Measurements from ENCODE around the gene SYK. TPM values are rescaled to one million over a fixed set of nuclear protein-coding genes. Genes with fewer than 3 reads are reported as not detected.
"Not testable (repeated sequence)": the region's sequence is repeated elsewhere in the genome, so short reads cannot be mapped to it uniquely, and the experiment has no call there.

The SYK gene
- polyA plus RNA-seq, 1 donor = 5.0 TPM

- DNase-seq = no peak
These were observed 2.3 kb upstream of the SYK start for GRCh38 chr9:90799271-90799852.

DNA sequence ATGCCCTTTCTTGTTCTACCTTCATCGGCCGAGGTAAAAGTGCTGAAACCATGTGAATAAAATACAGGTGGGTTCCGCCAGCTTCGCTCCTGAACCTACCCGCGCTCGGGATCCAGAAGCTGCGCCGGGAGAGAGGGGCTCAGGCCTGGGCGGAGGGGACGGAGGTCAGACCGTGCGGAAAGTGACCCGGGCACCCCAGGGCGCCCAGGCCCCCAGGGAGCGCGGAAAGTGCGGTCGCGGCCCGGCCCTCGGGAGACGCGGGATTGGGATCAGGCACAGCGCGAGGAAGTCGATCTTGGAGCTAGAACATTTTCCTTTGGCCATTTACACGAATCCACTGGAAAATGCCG lies 329 bp downstream of the SYK start:
- no peak for DNase-seq

DNA sequence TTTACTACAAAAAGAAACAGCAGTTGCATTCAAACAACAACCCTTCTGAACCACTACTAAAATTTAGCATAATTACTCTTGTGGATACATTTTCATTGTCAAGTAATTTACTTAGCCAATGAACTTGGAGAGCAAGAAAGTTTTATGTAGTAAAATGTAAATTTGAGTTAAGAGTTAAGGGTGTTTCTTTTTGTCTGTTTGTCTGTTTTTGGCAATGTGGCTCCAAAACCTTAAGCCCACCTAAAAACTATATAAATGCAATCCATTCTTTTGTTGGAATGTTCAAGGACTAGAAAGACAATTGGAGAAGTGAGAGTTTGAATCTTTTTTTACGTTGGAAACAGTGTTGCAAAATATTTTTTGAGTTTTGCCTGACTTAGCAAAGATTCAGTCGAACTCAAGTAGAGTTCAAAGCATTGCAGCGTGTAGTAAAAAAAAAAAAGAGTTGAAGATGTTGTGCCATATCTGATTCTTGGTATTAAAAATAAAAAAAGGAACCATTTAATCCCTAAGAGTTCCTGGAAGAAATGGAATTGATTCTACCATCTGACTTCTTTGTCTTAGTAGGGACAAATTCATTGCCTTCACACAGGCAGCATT lies 867 bp downstream of the SYK start:
- no peak for DNase-seq

GRCh38 chr9:90803860-90804593 lies 2.4 kb downstream of the SYK start:
- DNase-seq = no peak

DNA sequence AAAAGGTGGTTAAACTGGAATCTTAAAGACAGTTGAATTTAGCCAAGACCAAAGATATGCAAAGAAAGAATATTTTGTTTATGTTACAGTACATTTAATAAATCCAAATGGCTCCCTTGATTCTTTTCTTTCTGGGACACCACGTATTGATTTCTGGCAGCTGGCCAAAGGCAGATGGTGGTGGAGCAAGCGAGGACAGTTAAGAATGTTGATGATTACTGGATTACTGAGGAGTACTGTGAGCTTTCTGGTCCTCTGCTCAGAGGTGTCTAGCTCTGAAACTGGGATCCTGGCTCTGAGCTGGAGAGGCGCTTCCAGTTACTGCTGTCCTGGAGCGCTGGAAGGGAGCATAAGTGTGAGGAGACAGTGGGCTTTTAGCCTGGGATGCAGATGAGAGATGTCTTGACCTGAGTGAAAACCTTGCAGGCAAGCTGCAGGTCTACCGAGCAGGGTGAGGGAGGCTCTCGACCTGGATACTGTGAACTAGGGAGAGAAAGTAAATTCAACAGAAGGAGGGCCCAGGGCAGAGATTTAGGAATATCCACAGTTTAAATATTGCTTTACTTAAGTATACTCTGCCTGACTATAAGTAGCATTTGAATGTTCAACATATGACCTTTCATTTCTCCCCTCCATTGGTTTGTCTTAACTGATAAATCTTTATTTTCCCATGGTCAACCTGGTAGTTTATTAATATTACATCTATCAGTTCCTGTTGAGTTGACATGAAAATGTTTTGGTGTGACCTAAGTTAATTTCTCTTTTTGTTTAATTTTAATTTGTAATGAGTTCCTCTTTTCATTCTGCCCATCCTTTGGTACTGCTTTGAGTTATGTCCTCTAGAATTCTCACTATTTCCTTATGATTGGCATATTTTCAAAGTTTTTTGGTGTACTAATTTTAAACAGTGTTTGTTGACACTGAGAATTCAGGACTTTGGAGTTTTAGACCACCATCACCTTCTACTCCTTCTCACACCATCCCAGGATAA lies 3.7 kb downstream of the SYK start:
- no peak for DNase-seq

DNA sequence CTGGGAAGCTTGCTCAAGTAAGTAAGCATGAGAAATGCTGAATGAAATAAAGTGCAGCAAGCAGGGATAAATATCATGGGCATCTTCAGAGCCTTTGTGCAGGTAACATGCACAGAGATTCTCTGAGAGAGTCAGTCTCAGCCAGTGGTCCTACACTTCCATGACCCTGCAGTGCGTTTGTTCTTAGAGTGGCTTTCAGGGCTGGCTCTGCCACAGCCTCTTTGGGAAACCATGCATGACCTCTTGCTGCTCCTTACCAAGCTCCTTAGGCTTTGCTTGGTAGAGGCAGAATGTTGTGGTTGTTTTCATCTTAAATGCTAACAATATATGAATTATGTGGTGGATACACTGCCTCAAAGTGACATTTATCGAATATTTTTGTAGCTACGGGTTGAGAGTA lies 5.4 kb downstream of the SYK start:
- DNase-seq = no peak

- no peak for DNase-seq
These were observed 6.8 kb downstream of the SYK start for GRCh38 chr9:90808398-90808797.

DNA sequence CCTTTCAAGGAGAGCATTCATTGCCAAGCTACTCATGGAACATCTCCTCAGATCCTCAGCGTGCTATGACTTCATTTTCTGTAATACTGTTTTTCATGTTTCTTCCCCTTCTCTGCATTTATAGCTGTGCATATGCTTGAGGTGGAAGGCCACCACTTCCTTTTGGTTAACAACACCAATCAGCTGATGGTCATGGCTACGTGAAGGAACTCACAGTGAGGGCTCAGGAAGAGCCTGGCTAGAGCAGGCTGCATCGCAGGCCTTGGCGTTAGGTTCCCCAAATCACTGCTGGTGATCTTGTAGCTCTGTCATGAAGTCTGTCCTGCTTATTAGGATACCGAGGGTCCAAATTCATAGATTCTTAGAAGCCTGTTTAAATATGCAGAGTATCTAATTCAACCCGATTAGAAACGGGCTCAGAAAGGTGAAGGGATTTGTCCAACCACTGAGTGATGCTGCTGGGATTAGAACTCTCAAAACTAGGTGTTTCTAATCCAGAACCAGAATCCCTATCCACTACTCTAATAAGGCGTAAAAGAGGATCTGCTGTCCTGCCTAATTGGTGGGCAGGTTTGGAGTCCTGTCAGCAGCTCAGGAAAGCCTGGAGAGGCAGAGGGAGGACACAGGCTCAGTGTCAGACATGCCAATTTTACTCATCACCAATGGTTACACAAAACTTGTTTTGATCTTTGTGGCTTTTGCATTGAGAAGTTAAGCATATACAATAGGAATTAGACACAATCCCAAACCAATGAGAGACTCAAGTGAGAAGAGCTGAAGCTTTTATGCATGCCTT lies 7.5 kb downstream of the SYK start:
- no peak for DNase-seq

- DNase-seq = no peak
These were observed 9.1 kb downstream of the SYK start for GRCh38 chr9:90810691-90811090.

DNA sequence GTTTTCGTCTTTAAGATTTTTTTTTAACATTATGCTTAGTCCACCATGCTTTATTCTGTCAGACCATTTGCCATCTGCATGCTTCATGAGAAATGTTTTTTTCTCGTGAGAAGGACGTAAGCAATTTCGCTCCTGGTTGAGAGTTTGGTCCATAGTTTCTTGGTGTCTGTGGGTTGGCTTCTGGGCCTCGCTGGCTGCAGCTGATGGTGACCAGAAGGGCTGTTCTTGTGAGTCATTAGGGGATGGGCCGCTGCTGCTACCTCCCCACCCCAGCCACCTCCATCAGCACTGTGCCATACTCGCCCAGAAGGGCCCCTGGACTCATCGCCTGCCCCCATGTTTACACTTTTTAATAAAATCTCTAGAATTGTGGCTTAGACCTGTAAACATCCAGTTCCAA lies 11.4 kb downstream of the SYK start:
- no peak for DNase-seq

DNA sequence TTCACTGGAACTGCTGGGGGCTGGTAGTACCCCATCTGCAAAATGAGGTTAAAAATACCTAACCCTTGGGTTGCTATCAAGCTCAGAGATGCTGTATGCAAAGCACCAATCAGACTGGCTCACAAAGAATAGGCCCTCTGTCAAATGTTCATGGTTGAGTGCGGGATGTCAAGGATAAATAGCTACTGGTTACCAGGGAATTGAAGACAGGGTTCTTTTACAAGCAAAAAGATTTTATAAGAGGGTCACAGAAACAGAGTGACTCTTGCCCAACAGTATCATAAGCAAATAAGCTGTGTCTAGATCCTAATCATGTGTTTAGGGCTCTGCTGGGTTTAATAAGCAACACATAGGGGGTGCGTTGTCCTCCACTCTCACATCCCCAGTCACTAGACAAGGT lies 11.9 kb downstream of the SYK start:
- no peak for DNase-seq

DNA sequence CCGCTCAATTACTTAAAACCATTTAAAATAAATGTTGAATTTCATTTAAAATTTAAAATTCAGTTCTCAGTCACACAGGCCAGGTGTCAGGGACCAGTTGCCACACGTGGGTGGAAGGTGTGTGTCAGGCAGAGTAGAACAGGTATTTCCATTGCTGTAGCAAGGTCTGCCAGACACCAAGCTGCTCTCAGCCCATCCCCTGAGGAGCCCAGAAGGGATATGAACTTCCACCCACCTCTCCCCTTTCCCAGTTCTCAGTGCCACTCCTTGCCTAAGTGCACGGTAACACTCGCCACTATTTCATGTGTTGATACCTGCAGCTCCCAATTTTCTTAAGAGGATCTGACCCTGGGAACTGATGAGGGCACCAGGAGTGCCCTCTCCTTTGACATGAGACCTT lies 12.7 kb downstream of the SYK start:
- DNase-seq = no peak

DNA sequence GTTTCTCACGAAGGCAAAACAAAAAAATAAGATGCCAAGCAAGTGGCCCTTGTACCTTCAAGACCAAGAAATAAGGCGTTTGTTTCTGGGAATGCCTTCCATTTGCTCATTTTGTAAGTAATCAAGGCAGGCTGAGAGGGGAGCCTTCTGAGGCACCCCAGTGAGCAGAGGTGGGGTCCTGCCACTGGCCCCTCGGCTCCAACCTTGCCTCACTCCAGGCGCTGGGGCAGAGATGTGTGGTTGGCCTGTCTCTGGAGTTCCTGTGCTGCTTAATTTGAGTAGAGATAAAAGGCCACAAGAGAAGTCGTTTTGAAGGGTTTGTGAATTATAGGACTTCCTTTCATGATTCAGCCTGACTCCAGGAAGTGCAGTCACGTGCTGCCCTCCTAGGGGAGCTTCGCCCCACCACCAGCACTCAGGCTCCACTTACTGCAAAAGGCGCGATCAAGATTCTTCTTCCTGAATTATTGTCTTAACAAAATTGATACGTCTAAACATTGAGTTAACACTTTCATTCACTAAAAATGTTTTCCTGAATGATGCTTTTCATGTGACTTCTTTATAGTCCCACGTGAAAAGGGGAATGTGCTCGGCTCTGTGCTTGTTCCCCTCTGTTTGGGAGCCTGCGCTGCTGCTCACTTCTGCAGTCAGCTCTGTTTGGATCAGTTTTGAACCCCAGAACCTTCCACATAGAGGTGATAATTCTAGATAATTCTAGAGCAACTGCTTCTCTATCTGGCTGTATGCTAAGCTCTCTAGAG lies 13.7 kb downstream of the SYK start:
- no peak for DNase-seq

DNA sequence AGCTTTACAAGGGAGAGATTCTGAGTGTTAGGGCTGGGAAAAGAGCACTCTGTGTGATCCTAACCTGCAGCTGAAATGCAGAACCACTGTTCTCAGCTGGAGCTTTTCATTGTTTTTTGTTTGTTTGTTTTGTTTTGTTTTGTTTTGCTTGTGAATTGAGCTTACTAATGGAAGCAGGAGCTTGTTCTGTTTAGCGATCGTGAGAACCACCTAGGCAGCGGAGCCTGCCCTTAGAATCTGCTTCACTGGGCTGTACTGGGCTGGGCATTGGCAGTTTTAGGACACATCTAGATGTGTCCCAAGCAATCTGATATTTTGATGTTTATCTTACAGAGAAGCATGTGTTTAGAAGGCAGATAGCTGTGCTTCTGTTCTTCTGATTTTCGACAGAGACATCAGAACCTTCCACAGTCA lies 14.3 kb downstream of the SYK start:
- DNase-seq = no peak

DNA sequence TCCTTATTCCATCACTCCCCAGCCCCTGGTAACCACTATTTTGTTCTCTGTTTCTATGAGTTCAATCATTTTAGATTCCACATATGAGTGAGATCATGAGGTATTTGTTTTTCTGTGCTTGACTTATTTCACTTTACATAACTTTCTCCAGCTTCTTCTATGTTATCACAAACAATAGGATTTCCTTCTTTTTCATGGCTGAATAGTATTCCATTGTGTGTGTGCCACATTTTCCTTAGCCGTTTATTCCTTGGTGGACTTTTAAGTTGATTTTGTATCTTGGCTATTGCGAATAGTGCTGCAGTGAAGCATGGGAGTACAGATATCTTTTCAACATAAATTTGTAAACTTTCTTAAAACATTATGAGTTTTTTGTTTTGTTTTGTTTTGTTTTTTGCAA lies 15.1 kb downstream of the SYK start:
- no peak for DNase-seq

DNA sequence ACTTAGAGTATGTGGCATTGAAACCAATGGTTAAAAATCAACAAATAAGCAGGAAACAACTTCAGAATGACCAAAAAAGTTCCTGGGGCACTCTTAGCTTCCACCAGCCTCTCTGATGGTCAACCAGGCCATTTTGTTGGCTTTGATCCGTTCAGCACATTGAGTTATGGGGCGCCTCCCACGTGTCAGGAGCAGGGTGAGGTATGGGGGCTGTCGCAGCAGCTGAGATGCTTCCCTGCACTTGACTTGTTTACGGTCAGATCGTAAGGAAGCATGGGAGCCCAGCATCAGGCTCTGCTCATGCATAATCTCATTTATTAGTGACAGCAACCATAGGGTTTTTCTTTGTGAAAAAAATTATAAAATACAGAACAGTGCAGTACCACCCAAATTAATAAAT lies 16.7 kb downstream of the SYK start:
- DNase-seq = no peak

DNA sequence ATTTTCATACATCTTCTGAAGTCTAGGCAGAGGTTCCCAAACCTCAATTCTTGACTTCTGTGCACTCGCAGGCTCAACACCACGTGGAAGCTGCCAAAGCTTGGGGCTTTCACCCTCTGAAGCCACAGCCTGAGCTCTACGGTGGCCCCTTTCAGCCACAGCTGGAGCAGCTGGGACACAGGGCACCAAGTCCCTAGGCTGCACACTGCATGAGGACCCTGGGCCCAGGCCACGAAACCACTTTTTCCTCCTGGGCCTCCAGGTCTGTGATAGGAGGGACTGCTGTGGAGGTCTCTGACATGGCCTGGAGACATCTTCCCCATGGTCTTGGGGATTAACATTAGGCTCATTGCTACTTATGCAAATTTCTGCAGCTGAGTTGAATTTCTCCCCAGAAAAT lies 18.8 kb downstream of the SYK start:
- not testable (repeated sequence) for DNase-seq

- not testable (repeated sequence) for DNase-seq
These were observed 19.6 kb downstream of the SYK start for GRCh38 chr9:90821236-90821635.

- no peak for DNase-seq
These were observed 20.1 kb downstream of the SYK start for GRCh38 chr9:90821697-90822096.

GRCh38 chr9:90822866-90823265 lies 21.2 kb downstream of the SYK start:
- no peak for DNase-seq

- DNase-seq = no peak
These were observed 24.0 kb downstream of the SYK start for GRCh38 chr9:90825586-90825985.

Measured in hindlimb muscle (tissue), 1 donor.